Osteoblast (primary cell): ENCODE results near the gene STAM2. TPM values are rescaled to one million over a fixed set of nuclear protein-coding genes. Genes with fewer than 3 reads are reported as not detected.

Experiments used
- DNase-seq: peaks from one replicate; pipeline ENCODE4 v3.0.0; 2011; ENCODE audit warnings: low spot score, mixed read lengths; ENCODE audit not compliant: insufficient read length; ENCODE audit errors: missing footprints
- H2AFZ ChIP-seq: 2 replicates; pipeline ENCODE4 v1.6.0; 2011; ENCODE audit warnings: mild to moderate bottlenecking, low read length
- H3K27ac ChIP-seq: 2 replicates; pipeline ENCODE4 v1.5.1; 2011; ENCODE audit warnings: mild to moderate bottlenecking, low read depth, low read length, moderate library complexity
- H3K27me3 ChIP-seq: 2 replicates; pipeline ENCODE4 v1.6.0; 2012; ENCODE audit warnings: mild to moderate bottlenecking, control low read depth, inconsistent platforms, low read length, moderate library complexity; ENCODE audit not compliant: insufficient read depth
- H3K36me3 ChIP-seq: 2 replicates; pipeline ENCODE4 v1.5.1; 2011; ENCODE audit warnings: mild to moderate bottlenecking, low read length, control low read depth, moderate library complexity; ENCODE audit not compliant: insufficient read depth
- H3K4me1 ChIP-seq: 2 replicates; pipeline ENCODE4 v1.5.1; 2011; ENCODE audit warnings: mild to moderate bottlenecking, low read length, control low read depth, moderate library complexity; ENCODE audit not compliant: insufficient read depth
- H3K4me2 ChIP-seq: 2 replicates; pipeline ENCODE4 v1.6.0; 2011; ENCODE audit warnings: mild to moderate bottlenecking, low read length; ENCODE audit not compliant: insufficient read depth
- H3K4me3 ChIP-seq: fragments of 200-600 bp; sonication (generic); 3 replicates; pipeline ENCODE4 v1.5.1; 2012; ENCODE audit warnings: mild to moderate bottlenecking, low read length, inconsistent platforms; ENCODE audit not compliant: insufficient read depth
- H3K79me2 ChIP-seq: 2 replicates; pipeline ENCODE4 v1.6.0; 2012; ENCODE audit warnings: mild to moderate bottlenecking, low read length, control low read depth, inconsistent platforms; ENCODE audit not compliant: insufficient read depth
- H3K9me3 ChIP-seq: 2 replicates; pipeline ENCODE4 v1.5.1; 2011; ENCODE audit warnings: low read depth, low read length, control low read depth
- H4K20me1 ChIP-seq: 2 replicates; pipeline ENCODE4 v1.6.0; 2012; ENCODE audit warnings: mild to moderate bottlenecking, low read length, control low read depth; ENCODE audit not compliant: insufficient read depth
- small RNA-seq: library from RNA; depleted of rRNA; stranded (forward); fragments of <200 nt; gene quantifications from one replicate; pipeline ENCODE3, GENCODE V24; 2012
- total RNA-seq: library from RNA; depleted of rRNA; stranded (reverse); fragments of >200 nt; gene quantifications from 2 replicates; pipeline ENCODE4 v1.2.3, GENCODE V29; 2012
- TF ChIP-seq, protein P1 (sequence below): IDR thresholded peaks from 2 replicates; pipeline ENCODE4 v1.5.1; 2011; ENCODE audit warnings: mild to moderate bottlenecking, low read depth, low read length, moderate library complexity; ENCODE audit errors: extremely low read depth

Gene STAM2
- total RNA-seq, 1 donor = 52.5 TPM

DNA sequence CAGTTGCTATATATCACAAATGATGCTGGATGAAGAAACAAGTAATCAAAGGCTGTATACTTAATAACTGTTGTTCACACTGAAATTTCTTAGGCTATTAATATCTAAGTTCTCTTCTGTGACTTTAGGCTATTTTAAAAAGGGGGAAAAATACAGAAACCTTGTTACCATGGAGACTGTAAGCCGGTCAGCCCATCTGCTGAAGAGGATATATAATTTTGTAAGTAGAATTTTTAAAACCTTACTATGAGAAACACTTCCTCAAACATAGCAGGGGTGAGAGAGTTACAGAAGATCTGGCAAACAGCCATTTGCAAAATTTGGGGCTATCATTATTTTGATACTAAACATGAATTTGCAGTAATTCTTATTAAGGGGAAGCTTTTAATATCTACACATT lies 104.5 kb downstream of the STAM2 start:
- Histone ChIP-seq H3K4me2 (no peak overlapping the region), H3K4me3 (no peak overlapping the region), H3K27ac (no peak overlapping the region), H4K20me1 (no peaks in the 10 kb centered on the region), H2AFZ (no peak overlapping the region), H3K36me3 (no peaks in the 10 kb centered on the region), H3K79me2 (no peaks in the 10 kb centered on the region), H3K4me1 (no peaks in the 10 kb centered on the region), H3K27me3 (peaks cover 7% of the 10 kb centered on the region), H3K9me3 (no peaks in the 10 kb centered on the region)
- TF ChIP-seq, protein P1, sequence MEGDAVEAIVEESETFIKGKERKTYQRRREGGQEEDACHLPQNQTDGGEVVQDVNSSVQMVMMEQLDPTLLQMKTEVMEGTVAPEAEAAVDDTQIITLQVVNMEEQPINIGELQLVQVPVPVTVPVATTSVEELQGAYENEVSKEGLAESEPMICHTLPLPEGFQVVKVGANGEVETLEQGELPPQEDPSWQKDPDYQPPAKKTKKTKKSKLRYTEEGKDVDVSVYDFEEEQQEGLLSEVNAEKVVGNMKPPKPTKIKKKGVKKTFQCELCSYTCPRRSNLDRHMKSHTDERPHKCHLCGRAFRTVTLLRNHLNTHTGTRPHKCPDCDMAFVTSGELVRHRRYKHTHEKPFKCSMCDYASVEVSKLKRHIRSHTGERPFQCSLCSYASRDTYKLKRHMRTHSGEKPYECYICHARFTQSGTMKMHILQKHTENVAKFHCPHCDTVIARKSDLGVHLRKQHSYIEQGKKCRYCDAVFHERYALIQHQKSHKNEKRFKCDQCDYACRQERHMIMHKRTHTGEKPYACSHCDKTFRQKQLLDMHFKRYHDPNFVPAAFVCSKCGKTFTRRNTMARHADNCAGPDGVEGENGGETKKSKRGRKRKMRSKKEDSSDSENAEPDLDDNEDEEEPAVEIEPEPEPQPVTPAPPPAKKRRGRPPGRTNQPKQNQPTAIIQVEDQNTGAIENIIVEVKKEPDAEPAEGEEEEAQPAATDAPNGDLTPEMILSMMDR = no peak
- no peak for DNase-seq

DNA sequence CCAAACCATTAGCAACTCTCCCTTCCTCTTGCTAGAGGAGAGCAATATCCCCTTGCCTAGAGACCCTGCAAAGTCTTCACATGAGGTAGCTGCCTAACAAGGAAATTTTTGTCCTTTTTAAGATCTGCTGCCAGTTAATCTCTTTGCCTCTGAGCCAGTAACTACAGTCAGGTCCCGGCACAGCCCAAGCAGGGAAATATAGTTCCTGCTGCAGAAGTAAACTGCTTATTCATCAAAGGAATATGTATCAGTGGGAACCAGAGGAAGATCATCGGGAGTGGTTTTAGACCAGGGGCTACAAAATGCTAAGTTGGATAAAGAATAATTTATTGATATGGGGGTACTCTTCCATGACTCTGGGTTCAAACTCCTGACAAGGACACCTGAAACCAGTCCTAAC lies 107.3 kb downstream of the STAM2 start:
- Histone ChIP-seq H3K27me3 (peaks cover 26% of the 10 kb centered on the region), H3K9me3 (no peaks in the 10 kb centered on the region)
- DNase-seq = no peak

GRCh38 chr2:152067823-152068222 lies 107.7 kb downstream of the STAM2 start:
- no peak overlapping the region for H2AFZ ChIP-seq
- no peak overlapping the region for H3K27ac ChIP-seq
- TF ChIP-seq, protein P1 = no peak
- no peaks in the 10 kb centered on the region for H3K79me2 ChIP-seq
- H4K20me1 ChIP-seq = no peaks in the 10 kb centered on the region
- H3K4me1 ChIP-seq = peaks cover 6% of the 10 kb centered on the region
- peaks cover 27% of the 10 kb centered on the region for H3K27me3 ChIP-seq
- H3K36me3 ChIP-seq = no peaks in the 10 kb centered on the region
- H3K4me2 ChIP-seq = no peak overlapping the region
- no peaks in the 10 kb centered on the region for H3K9me3 ChIP-seq
- no peak overlapping the region for H3K4me3 ChIP-seq
- DNase-seq = no peak

More for the DNA sequence above, 107.3 kb downstream of the STAM2 start:
- H3K36me3 ChIP-seq = no peaks in the 10 kb centered on the region
- peaks cover 2% of the 10 kb centered on the region for H3K4me1 ChIP-seq
- H3K79me2 ChIP-seq = no peaks in the 10 kb centered on the region
- H3K4me3 ChIP-seq = no peak overlapping the region
- TF ChIP-seq, protein P1 = no peak
- H4K20me1 ChIP-seq = no peaks in the 10 kb centered on the region
- H3K27ac ChIP-seq = no peak overlapping the region
- H3K4me2 ChIP-seq = no peak overlapping the region
- H2AFZ ChIP-seq = no peak overlapping the region

Small RNAs within 50 kb of the gene (small RNA-seq; reads per million reads assigned to genes)
- gene RPL30P2 = not detected

Other genes starting within 250 kb of the STAM2 start
- gene CACNB4, start 76.7 kb downstream of the STAM2 start, total RNA-seq = 2.4 and 4.3 TPM in 2 replicates
- 24.2 and 26.2 TPM in 2 replicates for gene FMNL2, start 159.4 kb upstream of the STAM2 start, total RNA-seq